COLO829 (cell line): ENCODE measurements around the gene HK3.

ENCODE experiments used
- DNase-seq: peaks from one replicate; pipeline ENCODE4 v3.0.0; 2012; ENCODE audit warnings: low spot score

Gene HK3

GRCh38 chr5:176899296-176899891 lies at the start of gene HK3:
HK3 (minus strand) TSS chr5:176899346; CDS start chr5:176896159, 3,187 bp downstream.
- no peak for DNase-seq

DNA sequence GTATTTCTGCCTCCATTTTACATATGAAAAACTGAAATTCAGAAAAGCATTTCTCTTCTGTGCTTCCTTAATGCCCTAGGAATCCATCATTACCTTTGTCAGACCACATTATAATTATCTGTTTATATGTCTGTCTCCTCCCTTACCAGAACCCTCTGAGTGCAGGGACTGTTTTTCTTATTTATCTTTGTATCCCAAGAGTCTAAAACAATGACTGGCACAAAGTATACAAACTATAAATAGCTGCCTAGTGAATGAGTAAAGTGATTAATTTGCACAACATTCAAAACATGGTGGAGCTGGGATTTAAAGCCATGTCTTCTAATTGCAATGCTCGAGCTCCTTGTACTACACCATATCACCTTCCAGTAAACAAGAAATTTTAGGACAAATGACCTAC lies 49.3 kb upstream of the HK3 start:
- DNase-seq, result no peak

DNA sequence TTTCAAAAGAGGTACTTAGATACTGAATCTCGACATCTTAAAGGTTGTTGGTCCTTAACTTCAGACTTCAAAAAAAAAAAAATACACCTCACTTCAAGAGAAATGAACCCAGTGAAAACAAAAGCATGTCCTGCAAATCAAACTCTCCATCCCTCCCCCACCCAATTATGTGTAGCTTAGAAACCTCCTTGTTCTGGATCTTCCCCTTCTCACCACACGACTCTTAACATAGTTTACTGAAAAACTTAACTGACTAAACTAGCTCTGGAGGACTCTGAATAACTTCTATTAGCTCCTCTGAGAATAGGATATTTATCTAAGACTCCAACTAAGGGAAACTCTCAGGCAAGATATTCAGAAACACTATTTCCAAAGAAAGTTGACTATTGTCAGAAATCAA lies 48.7 kb upstream of the HK3 start:
- no peak for DNase-seq

DNA sequence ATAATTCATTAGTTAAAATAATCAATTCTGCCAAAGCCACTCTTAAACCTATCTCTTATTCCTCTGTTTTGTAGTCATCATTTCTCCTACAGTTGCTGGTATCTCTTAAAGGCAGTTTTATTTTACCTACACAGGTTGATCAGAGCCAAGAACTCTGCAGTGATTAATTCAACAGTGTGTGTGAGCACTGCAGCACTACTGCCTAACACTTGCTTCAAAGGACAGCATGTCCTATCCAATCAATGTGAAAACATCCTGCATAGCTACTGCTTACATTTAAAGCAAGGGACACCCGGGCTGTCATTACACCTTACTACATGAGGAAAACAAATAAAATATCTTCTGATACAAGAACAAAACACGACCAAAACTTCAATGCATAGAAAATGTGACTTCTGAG lies 45.1 kb upstream of the HK3 start:
- DNase-seq, result no peak

GRCh38 chr5:176943816-176944215 lies 44.7 kb upstream of the HK3 start:
- no peak for DNase-seq

GRCh38 chr5:176941951-176942350 lies 42.8 kb upstream of the HK3 start:
- no peak for DNase-seq

DNA sequence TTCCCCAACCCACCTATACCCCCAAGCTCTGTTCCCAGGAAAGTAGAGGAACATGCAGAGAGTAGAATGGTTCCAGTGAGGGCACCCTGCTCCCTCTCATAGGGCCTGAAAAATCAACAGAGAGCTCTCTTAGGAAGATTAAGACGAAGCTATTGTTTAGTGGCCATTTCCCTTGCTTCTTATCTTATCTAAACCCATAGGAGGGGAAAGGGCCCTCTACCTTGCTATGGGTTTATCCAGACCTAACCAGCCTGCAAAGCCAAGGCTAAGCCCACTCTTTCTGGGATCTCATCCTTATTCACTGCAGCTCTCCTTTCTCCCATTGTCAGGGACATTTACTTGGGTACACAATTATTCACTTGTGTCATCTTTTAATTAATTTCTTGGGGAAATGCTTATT lies 39.3 kb upstream of the HK3 start:
- no peak for DNase-seq

DNA sequence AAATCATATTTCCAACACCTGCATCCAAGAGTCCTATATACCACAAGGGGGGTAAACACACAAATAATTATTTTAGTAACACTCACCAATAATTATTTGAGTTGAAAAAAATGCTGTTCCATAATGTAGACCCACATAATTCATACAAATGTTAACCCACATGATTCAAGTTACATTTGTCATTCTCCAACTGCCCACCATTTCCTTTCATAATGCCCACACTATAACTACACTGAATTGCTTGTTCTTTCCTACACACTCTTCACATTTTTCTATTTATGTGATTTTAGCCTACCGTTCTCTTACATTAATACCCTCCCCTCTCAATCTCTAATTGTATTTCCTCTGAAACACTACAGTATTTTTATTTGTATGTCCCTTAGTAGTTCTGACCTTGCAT lies 35.9 kb upstream of the HK3 start:
- DNase-seq, result no peak

- no peak for DNase-seq
Observed at GRCh38 chr5:176934309-176934930, 35.3 kb upstream of the HK3 start.

DNA sequence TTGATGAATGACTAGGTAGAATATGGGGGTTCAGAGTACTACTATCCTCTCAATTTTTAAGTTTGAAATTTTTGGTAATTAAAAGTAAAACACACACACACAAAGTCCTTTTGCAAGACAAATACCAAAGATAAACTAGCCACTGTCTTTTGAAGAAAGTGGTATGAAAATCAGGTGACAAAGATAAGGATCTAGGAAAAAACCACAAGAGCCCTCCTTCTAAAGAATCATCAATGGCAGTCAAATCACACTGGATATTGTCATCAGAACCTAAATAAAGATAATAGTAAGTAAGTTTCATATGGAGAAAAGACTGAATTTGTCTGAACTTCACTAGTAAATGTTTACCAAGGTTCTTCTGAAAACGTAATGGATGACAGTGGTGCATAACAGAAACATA lies 30.5 kb upstream of the HK3 start:
- no peak for DNase-seq

DNA sequence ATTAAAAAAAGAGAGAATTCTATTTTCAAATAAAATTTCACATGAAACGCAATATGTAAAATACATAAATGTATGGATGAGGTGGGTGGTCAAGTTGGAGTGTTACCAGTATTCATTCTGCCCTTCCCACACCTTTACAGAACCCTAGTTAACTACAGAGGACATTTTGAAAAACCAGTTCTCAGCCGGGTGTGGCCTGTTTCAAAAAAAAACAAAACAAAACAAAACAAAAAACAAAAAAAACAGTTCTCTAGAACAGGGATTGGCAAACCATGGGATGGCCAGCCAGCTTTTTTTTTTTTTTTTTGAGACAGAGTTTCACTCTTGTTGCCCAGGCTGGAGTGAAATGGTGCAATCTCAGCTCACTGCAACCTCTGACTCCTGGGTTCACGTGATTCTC lies 28.4 kb upstream of the HK3 start:
- no peak for DNase-seq

DNA sequence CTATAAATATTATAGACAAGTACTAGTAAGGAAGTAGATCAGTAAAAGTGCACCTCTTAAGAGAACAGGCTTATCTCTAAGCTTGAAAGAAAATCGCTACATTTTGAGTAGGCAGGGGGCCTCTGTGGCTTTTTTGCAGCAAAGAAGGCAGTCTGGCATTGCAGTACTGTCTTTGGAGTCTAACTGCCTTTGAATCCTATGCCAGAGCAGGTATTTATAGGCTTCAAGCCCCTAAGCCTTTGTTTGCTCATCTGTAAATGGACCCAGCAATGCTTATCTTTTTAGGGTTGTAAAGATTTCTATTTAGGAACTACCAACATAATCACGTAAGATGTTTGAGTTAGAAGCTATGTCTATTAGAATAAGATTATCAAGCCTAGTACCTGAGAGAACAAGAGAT lies 23.7 kb upstream of the HK3 start:
- no peak for DNase-seq

GRCh38 chr5:176921714-176922113 lies 22.6 kb upstream of the HK3 start:
- no peak for DNase-seq

- no peak for DNase-seq
Observed at GRCh38 chr5:176918613-176919012, 19.5 kb upstream of the HK3 start.

GRCh38 chr5:176916337-176916736 lies 17.2 kb upstream of the HK3 start:
- no peak for DNase-seq

DNA sequence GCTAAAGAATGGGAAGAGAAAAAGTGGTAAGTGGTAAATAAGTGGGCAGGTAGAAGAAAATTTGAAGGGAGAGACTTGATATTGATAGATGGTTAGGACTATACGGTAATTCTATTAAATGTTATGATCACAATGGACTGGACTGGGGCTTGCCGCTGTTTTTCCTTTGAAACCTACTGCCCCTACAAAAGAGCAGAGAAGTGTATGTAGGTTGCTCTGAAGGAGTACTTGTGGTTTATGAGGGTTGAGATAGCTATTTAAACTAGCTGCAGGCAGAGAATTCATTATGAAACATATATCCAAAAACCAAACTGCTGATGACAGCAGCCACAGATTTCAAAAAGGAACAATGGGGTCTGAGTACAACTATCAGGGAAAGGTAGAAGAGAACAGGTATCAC lies 16.8 kb upstream of the HK3 start:
- DNase-seq, result no peak

GRCh38 chr5:176912115-176912514 lies 13.0 kb upstream of the HK3 start:
- DNase-seq, result no peak

DNA sequence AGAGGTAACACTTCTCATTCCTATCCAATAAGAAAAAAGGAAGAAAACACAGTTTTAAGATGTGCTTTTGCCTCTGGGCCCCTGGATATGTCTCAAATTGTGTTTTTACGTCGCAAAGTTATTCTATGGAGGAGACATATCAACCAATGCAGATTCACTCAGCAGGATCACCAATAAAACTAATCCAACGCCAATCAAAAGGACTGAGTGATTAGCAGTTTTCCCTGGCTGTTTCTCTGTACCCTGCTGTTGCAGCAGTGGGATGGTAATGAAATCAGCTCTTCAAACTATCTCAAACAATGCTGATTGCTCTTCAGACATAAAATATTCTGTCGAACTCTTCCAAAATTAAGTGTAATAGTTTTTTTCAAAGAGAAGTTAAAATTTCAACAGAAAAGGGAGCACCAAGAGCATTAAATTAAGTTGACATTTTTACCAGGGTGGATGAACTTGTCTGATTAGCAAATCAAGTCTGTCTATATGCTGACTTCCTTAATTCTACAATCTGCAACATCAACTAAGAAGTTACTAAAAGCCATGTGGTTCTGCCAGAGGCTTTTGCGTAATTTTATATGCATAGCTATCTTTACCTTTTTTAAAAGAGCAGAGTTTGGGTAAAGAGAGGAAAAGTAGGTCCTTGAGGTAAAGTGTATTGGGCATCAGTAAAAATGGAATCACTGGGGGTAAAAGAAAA lies 9.7 kb upstream of the HK3 start:
- DNase-seq, result no peak

DNA sequence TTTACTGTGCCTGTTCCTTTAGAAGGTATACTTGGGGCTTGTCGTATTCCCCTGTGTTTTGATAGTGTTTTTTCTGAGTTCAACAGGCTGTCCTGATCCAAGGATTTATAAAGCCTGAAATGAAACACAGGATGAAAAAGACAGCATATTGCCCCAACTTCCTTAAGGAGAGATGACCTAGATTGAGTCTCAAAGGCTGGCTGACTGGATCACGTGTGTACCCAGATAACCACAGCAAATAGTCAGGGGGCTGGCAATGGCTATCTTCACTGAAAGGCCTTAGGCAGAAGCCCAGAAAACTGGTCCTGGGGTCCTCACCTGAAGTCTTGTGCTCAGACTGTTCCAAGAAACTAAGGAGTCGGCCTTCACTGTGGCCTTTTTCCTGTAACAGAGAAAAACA lies 7.7 kb upstream of the HK3 start:
- no peak for DNase-seq

DNA sequence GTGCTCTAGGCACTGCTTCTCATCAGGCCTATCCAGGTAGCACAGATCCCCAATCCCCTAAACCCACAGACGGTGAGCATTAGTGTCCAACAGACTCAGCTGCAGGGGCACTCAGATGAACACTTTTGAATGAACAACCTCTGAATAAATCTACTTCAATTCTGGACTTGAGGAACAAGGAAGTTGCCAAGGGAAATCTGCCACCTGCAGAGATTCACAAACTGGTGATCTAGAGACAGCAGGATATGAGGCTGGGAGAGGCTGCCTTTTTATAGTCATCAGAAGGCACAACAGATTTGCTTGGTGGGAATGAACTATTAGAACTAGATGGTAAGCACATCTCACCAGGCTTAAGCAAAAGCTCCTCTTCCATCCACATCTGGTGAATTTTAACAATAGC lies 7.0 kb upstream of the HK3 start:
- no peak for DNase-seq

GRCh38 chr5:176904276-176904675 lies 5.1 kb upstream of the HK3 start:
- DNase-seq, result no peak

DNA sequence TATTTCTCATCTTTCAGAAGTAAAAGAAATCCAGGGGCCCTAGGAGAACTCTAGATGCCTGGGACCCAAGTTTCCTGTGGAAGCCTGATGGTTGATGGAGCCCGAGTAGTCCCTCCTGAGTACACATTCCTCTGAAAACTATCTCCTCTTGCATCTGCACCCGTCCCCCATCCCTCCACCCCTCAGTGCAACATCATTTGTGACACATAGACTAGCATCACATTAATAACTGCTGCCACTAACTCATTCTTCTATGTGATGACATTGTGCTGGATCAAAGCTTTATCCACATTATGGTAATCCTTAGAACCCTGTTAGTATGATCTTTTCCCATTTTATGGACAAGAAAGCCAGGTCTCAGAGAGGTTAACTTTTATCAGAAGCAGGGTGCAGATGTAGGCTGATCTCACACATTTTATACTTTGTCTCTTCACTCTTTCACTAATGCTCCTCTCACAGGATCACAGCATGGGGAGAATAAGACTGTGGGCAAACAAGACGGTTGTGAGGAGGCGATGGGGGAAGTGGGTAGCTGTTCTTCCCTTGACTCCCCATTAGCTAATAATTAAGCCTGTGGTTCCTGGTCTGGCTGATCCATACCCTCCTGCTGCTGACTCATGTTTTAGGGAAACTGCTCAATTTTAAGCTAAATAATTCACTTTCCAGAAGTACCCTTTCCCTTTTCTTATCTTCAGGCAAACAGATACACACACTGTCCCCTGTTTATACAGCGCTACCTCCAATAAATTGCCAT lies 3.9 kb upstream of the HK3 start:
- DNase-seq, result no peak
